GM18517 (cell line): ENCODE results near the gene ESR1.
"Not testable (repeated sequence)": the region's sequence is repeated elsewhere in the genome, so short reads cannot be mapped to it uniquely, and the experiment has no call there.

ENCODE experiments used
- ATAC-seq: cut with Tn5 transposase; IDR thresholded peaks from one replicate; pipeline ENCODE4 v1.9.1; 2021; ENCODE audit warnings: mild to moderate bottlenecking, moderate library complexity; ENCODE audit not compliant: unreplicated experiment

Gene ESR1

DNA sequence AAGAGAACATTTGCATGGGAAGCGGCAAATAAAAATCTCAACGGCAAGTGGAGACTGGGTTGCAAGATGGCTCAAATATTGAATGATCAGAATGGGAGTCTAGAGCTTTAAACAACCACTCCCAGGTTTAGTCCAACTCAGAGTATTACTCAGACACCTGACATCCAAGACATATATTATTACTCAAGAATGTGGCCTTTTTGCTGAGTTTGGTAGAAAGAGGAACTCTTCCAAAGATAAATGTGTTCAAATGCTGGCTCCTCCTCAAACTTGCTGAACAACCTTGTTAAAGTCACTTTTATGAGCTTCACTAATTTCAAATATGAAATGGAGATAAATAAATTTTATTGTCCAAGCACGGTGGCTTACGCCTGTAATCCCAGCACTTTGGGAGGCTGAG, 77.8 kb downstream of the ESR1 start:
- ATAC-seq = no peak

DNA sequence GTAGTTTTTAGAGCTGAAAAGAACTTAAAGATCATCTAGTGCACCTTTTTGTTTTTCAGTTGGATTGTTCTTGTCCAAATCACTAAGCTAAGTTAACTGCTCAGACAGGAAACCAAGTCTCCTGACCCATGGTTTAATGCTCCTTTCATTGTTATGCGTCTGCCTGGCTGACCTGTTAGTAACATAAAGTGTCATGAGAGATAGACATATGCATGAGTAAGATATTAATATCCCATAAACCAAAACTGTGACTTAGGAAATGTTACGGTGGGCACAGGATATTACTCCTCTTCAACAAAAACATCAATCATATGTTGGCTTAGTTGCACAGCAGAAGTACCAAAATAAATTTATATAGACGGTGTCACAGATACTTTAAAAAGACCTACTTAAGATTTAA, 84.0 kb downstream of the ESR1 start:
- ATAC-seq = no peak

DNA sequence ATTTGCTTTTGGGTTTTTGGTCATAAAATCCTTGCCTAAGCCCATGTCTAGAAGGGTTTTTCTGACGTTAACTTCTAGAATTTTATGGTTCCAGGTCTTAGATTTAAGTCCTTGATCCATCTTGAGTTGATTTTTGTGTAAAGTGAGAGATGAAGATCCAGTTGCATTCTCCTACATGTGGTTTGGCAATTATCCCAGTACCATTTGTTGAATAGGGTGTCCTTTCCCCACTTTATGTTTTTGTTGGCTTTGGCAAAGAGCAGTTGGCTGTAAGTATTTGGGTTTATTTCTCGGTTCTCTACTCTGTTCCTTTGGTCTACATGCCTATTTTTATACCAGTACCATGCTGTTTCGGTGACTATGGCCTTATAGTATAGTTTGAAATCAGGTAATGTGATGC, 86.9 kb downstream of the ESR1 start:
- ATAC-seq = not testable (repeated sequence)

- not testable (repeated sequence) for ATAC-seq
Measured at GRCh38 chr6:151899221-151899620, 91.7 kb downstream of the ESR1 start.

GRCh38 chr6:151899796-151900195, 92.3 kb downstream of the ESR1 start:
- ATAC-seq = not testable (repeated sequence)

- no peak for ATAC-seq
Measured at GRCh38 chr6:151900256-151900655, 92.8 kb downstream of the ESR1 start.

GRCh38 chr6:151901009-151901411, 93.5 kb downstream of the ESR1 start:
- ATAC-seq = no peak

GRCh38 chr6:151904631-151905030, 97.1 kb downstream of the ESR1 start:
- no peak for ATAC-seq

- ATAC-seq = no peak
Measured at GRCh38 chr6:151905072-151905471, 97.6 kb downstream of the ESR1 start.

DNA sequence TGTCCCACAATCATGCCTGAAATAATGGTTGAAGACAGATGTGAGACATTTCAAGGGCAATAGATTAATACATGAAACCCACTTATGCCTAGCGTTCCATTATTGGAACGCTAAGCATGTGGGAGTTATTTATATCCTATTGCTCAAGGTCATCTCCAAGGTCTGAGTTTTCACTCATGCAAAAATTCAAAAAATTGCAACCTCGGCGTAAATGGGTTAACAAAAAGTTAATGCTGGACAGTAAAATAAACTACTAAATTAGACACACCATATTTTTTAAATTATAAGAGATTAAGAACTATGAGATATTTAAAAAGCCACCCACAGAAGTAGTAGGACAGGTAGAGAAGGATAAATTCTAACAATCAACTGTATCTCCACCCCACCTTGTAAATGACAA, 98.4 kb downstream of the ESR1 start:
- no peak for ATAC-seq

DNA sequence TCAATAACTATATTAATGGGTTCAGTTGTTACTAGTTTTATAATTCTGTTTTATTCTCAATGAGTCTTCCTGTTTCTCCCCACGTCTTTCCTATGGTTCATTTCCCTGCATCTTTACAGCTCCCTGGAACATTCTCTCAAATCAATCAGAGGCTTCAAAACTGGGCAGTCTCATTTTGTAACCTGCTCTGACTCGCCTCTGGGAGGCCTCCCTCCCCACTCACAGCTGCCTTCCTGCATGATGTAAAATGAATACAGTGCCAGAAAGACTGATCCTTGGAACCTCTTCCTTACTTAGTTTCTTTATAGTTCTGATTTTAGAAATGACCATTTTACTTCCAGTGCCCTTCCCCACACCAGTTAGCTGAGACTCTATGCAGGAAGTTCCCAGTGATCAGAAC, 103.9 kb downstream of the ESR1 start:
- no peak for ATAC-seq

DNA sequence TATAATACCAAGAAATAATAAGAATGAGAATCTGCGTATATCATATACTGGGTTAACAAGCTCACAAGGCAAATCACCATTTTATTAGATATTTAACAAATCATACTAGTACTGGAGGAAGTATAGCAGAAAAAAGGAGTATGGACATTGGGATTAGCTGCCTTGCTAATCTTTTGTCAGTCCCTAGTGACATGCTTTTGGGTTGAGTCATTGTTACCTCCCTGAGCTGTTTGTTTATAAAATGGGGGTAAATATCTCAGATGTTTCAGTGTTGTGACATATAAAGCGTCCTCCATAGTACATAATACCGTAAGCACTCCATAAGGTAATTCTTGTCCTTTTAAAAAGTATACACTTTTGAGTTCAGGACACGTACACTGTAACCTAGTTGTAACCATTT, 107.0 kb downstream of the ESR1 start:
- ATAC-seq = no peak

DNA sequence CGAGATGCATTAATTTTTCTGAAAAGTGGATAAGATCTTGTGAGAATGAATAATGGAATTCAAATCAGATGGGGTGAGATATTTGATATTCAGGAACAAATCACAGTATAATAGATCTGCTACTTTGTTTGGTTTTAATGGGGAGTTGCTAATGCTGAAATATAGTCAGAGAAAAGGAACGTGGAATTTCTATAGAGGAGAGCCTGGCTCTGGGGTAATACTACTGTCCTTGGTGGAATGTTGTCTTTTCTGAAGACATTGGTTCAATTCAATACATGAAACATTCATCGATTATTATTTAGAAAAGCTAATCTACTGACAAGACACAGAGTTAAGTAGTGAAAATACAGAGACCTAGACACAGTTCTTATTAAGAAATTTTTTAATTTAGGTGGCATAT, 108.6 kb downstream of the ESR1 start:
- no peak for ATAC-seq

DNA sequence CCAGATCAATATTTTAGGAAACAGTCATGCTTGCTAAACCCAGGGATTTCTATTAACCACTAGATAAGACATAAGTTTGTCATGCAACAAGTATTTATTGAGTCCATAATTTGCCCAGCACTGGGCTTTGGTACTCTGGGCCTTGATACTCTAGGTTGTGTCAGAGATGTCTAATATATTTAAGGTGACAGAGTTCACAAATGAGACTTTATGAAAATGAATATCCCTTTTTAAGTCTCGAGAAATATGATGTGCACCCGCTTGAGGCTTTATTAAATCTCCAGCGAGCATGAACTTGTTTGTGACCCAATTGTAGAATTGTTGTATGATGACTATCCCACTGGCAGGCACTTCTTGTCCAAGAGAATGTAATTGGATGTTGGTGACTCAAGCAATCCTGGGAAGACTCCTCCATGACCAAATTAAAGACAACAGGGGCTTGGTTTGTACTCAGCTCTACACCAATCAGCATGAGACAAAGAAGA, 109.2 kb downstream of the ESR1 start:
- ATAC-seq = no peak

DNA sequence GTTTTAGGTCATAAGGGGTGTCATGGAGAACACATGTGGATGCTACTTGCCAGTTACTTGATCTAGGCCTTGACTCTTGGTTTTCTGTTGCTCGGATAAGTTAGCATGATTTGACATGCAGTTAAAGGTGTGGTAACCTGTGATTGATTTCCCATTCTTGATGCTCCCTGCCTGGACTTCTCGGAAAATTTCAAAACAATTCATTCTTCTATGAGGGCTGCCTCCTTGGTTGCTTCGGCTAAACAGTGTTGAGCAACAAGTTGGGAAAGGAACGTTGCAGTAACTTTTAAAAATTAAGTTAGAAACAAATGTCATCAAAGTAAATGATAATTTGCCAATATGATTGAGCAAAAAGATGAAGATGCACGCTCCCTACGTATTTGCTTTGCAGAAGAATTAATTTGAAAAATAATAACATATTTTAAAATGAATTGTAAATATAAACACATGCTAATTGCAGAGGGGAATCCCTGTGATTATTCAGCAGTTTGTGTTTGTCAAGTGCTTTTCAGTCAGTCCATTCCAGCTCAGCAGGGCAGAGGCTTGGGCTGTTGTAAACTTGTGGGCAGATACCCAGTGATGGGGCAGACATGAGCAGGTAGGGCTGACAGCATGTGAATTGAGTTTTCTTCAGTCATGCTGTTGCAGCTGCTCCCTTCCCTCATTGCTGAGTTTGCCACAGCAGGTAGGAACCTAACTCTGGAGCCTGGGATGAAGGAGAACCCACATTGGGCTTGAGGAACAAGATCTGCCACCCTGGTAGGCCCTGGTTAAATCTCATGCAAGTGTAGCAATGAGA, 110.2 kb downstream of the ESR1 start:
- no peak for ATAC-seq

GRCh38 chr6:151940307-151940706, 132.8 kb downstream of the ESR1 start:
- no peak for ATAC-seq

DNA sequence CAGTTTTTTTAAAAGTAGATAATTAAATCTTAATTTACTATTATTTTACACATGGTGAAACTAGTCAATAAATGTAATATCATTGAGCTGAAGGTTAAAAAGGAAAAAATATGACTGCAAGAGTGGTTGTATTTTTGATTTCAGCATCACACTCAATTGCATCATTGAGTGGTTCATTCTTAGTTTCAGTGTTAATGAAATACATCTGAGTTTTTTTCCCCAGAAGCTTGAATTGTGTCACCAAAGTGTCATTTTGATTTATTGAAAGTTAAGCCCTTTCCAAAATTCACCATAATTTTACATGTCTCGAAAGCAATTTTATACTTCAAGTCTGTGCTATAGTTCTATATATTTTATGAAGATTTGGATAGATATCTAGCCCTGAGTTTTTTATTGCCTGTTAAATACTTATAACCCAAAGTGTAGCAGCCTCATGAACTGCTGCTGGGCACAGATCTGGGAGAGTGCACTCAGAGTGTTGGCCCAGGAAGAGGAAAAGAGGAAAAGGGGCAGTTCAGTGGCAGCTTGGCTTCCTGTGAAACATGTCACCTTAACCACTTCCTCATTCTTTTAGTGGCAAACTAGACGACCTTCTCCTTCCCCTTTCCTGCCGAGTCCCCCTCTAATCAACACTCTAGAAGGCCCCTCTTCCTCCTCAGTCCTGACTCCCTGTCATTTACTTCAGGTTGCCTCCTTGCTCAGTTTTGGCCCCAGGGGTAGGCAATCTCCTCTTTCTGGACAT, 140.7 kb downstream of the ESR1 start:
- ATAC-seq = no peak

DNA sequence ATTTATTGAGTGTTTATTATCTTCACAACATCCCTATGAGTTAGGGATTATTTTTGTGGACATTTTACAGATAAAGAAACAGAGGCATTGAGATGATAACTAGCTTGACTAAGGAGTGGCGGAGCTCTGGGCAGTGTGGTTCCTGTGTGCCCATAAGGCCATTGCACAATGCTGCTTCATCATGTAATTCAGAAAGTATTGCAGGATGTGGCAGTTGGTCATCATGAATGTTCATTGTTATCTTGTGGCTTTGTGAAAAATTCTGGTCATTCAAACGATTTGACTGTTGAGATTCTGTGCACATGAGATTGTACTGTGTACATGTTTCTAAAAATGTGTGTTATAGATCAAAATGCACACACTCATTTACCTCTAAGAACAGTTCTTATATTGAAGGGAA, 150.8 kb downstream of the ESR1 start:
- ATAC-seq = no peak

DNA sequence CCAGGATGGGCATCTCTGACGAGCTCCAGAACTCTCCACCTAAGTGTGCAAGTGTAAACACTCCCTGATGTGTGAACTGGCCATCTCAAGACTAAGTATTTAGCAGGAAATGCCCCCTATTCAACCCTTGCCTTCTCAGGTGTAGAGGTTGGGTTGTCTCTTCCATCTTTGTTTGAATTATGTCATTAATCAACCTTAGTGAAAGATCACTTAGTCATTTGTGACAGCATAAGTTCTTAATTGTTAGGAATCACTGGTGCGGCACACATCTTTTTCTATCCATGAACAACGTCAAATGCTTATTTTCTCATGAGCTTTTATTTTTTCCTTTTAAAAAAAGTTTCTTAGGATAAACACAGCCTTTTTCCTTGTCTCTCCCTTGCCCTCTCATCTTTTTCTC, 151.6 kb downstream of the ESR1 start:
- no peak for ATAC-seq

DNA sequence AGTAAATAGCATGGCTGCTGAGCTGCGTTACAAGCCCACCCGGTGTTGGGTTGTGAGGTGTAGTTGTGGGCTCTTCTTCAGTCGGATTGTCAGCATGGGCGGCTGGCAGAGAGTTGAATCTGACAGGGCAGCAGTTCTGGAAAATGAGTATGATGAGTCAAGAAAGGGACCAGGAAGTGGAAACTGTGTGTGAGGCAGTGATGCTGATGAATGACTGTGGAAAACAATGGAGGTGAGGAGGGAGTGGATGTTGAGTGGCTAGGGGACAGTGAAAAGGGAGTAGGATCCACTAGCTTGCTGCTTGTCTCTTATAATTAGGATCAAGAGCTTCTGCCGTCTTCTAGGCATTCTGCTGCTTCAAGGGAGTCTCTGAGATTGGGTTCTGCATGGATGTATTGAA, 154.3 kb downstream of the ESR1 start:
- no peak for ATAC-seq

DNA sequence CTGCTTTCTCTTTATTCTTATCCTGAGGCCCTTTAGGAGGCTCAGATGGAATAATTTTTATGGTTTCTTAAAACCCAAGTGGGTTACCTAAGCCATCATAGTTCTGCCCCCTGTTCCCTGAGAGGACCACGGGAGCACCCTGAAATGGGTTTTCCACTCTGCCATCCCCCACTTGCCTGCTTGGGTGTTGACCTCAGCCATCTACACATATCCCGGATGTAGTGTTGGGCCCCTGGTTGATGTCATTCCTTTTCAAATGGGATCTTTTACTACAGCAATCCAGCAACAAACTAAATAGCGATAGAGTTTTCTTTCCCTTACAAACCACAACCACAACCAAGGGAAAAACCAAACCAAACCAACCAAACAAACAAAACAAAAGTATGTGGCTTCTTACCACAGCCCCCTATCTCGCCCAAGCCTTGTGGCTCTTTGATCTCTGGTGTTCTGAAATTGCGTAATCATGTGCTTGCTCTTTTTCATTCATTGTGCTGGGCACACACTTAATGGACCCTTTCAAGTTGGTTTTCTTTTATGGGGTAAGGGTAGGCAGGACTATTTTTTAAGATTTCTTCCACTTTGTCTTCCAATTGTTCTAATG, 154.9 kb downstream of the ESR1 start:
- ATAC-seq = no peak

- ATAC-seq = no peak
Measured at GRCh38 chr6:151963001-151963400, 155.5 kb downstream of the ESR1 start.
